Nephron progenitor cell (in vitro differentiated cells): ENCODE data around the gene TMEM184A.

Source experiments
- DNase-seq: peaks from one replicate; pipeline ENCODE4 v3.0.0; 2021
- H3K27ac Mint-ChIP-seq: 2 replicates; pipeline ENCODE4 v1.8.0; 2021; ENCODE audit warnings: mild to moderate bottlenecking, moderate library complexity, mixed read lengths
- H3K27me3 Mint-ChIP-seq: 2 replicates; pipeline ENCODE4 v1.8.0; 2021; ENCODE audit warnings: mild to moderate bottlenecking, low read depth, mixed read lengths; ENCODE audit not compliant: poor library complexity
- H3K36me3 Mint-ChIP-seq: 2 replicates; pipeline ENCODE4 v1.8.0; 2021; ENCODE audit warnings: low read depth, mixed read lengths
- H3K4me1 Mint-ChIP-seq: 2 replicates; pipeline ENCODE4 v1.8.0; 2021; ENCODE audit warnings: mixed read lengths
- H3K4me3 Mint-ChIP-seq: 2 replicates; pipeline ENCODE4 v1.8.0; 2021; ENCODE audit warnings: mild to moderate bottlenecking, moderate library complexity, mixed read lengths
- H3K9me3 Mint-ChIP-seq: 2 replicates; pipeline ENCODE4 v1.8.0; 2021; ENCODE audit warnings: mild to moderate bottlenecking, moderate library complexity, mixed read lengths
- TF ChIP-seq, protein P1 (sequence below): fragments of 200-600 bp; sonication (generic); IDR thresholded peaks from 2 replicates; pipeline ENCODE4 v1.5.0; 2021; ENCODE audit warnings: antibody characterized with exemption

The TMEM184A gene

DNA sequence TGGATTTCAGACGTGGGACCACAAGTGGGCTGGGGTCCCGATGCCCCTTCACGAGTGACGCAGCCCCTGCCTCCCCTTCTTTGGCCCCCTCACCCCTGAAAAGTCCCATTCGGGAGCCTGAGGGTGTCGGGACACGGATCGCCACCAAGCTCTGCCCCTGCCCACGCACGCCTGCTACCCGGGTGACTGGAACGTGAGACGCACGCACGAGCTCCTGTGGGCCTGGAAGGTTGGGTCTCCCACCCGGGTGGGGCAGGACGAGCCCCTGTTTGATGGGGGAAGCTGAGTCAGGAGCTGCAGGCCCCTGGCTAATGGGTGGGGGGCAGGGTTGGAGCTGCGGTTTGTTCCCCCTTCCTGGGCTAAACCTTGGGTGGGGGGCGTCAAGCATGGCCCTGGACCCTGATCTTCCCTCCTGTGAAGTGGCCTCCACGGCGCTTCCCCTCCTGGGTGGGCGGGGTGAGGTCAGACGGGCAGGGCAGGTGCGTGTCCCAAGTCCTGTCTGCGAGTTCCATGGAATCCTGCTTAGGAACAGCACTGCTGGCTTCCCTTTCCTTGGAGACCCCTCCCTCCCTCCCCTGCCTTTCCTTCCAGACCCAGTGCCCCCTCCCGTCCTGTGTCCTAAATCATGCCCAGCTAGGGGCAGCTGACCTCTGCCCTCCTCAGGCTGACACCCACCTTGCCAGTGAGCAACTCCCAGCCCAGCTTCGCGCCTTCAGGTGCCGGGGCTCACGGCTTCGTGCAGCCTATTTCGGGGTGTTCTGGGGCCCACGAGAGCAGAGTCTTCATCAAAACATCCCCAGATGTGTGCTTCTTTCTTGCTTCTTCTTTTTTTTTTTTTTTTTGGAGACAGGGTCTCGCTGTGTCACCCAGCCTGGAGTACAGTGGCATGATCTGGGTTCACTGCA lies 5.3 kb upstream of the TMEM184A start:
- H3K9me3 Mint-ChIP-seq, result no peaks in the 10 kb centered on the region
- TF ChIP-seq, protein P1, sequence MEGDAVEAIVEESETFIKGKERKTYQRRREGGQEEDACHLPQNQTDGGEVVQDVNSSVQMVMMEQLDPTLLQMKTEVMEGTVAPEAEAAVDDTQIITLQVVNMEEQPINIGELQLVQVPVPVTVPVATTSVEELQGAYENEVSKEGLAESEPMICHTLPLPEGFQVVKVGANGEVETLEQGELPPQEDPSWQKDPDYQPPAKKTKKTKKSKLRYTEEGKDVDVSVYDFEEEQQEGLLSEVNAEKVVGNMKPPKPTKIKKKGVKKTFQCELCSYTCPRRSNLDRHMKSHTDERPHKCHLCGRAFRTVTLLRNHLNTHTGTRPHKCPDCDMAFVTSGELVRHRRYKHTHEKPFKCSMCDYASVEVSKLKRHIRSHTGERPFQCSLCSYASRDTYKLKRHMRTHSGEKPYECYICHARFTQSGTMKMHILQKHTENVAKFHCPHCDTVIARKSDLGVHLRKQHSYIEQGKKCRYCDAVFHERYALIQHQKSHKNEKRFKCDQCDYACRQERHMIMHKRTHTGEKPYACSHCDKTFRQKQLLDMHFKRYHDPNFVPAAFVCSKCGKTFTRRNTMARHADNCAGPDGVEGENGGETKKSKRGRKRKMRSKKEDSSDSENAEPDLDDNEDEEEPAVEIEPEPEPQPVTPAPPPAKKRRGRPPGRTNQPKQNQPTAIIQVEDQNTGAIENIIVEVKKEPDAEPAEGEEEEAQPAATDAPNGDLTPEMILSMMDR, result no peak
- DNase-seq, result no peak
- H3K27ac Mint-ChIP-seq, result peak overlapping the region; percentile 79
- peaks cover 3% of the 10 kb centered on the region for H3K27me3 Mint-ChIP-seq
- no peak overlapping the region for H3K4me3 Mint-ChIP-seq
- no peaks in the 10 kb centered on the region for H3K36me3 Mint-ChIP-seq
- H3K4me1 Mint-ChIP-seq, result peaks cover 39% of the 10 kb centered on the region

DNA sequence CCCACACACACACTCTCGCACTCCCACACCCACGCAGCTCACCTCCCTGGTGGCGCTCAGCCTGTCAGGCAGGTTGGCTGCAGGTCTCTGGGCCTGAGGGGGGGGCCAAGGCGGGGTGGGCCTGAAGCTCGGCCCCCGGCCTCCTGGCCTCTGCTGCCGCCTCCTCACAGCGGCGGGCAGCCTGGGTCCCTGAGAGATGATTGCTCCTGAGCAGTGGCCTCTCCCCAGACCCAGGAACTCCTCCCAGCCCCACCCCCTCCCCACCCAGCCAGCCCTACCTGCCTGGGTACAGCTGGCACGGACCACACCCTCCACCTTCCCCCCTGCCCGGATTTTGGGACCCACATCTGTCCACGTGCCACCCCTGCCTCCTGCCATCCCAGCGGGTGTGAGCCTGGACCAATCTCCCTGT lies 4.6 kb upstream of the TMEM184A start:
- H3K27me3 Mint-ChIP-seq, result no peaks in the 10 kb centered on the region
- no peak overlapping the region for H3K27ac Mint-ChIP-seq
- no peaks in the 10 kb centered on the region for H3K9me3 Mint-ChIP-seq
- no peak overlapping the region for H3K4me3 Mint-ChIP-seq
- TF ChIP-seq, protein P1, result no peak
- peaks cover 40% of the 10 kb centered on the region for H3K4me1 Mint-ChIP-seq
- H3K36me3 Mint-ChIP-seq, result no peaks in the 10 kb centered on the region
- DNase-seq, result no peak

DNA sequence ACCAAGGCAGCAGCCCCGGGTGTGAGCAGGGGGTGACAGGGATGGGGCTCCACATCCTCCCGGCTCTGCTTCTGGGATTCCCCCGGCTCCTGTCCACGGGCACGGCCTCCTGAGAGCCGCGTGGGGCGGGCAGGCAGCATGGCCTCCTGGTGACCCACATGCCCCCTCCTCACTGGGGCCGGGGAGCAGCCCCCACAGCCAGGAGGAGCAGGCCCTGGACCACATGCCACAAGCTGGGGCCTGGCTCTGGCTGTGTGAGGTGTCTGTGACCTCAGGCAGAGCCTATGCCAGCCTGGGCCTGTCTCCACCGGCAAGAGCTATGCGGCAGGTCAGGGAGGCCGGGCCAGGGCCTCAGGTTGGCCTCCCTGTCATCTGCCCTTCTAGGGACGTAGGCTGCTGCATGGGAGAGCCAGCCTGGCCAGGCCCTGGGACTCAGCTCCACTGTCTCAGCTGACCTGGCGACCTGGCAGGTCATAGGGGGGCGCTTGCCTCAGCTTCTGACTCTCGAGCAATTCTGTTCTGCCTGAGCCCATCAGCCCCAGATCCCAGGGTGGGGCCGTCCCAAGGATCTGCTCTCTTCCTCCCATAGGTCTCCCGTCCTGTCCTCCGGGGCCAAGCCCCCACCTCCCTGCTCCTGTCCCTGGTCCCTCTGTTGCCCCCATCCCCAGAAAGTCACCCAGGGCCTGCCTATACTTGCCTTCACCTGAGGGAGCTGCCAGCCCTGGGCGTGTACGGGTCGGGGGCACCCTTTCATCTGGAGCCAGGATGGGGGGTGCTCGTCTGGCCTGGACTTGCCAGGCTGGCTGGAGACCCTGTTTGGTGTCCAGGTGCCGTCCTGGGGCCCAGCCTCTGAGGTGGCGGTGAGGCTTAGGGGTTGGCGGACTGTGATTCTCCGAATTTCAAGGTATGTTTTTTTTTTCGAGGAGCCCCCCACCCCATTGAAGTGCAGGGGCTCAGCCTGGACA lies 3.9 kb upstream of the TMEM184A start:
- no peaks in the 10 kb centered on the region for H3K9me3 Mint-ChIP-seq
- H3K4me3 Mint-ChIP-seq, result no peak overlapping the region
- DNase-seq, result no peak
- peaks cover 44% of the 10 kb centered on the region for H3K4me1 Mint-ChIP-seq
- H3K27me3 Mint-ChIP-seq, result no peaks in the 10 kb centered on the region
- TF ChIP-seq, protein P1, result no peak
- no peaks in the 10 kb centered on the region for H3K36me3 Mint-ChIP-seq
- no peak overlapping the region for H3K27ac Mint-ChIP-seq

DNA sequence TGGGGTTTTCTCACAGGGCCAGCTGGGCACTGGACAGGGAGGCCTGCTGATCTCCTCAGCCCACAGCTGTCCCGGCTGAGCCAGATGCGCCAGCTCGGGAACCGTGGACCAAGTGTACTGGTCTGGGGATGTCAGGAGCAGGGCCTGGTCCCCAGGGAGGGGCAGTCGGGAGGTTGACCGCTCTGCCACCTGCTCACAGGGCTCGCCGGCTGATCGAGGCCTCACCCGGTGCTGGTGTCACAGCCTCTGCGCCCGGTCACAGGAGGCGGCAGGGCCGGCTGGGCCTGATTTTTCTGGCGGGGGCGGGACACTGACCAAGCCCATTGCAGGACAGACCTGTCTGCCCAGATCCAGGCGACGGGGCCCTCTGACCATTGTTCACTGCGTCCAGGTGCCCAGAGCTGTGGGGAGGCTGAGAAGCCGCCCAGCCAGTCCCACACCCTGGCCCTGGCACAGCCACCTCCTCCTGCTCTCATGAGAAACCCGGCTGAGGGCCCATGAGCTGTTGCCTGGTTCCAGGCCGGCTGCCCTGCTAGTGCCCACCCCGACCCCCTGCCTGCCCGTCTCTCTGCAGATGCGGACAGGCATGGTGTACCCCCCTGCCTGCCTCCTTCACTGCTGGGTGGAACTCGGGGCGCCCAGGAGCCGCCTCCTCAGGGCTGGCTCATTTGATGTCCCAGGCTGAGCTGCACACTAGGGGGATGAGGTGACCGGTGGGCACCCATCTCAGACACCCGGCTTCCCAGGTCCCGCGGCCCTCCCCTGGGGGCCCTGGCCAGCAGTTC lies 3.0 kb upstream of the TMEM184A start:
- H3K4me3 Mint-ChIP-seq, result no peak overlapping the region
- no peaks in the 10 kb centered on the region for H3K36me3 Mint-ChIP-seq
- peaks cover 47% of the 10 kb centered on the region for H3K4me1 Mint-ChIP-seq
- H3K9me3 Mint-ChIP-seq, result no peaks in the 10 kb centered on the region
- no peaks in the 10 kb centered on the region for H3K27me3 Mint-ChIP-seq
- DNase-seq, result no peak
- H3K27ac Mint-ChIP-seq, result no peak overlapping the region
- TF ChIP-seq, protein P1, result no peak

DNA sequence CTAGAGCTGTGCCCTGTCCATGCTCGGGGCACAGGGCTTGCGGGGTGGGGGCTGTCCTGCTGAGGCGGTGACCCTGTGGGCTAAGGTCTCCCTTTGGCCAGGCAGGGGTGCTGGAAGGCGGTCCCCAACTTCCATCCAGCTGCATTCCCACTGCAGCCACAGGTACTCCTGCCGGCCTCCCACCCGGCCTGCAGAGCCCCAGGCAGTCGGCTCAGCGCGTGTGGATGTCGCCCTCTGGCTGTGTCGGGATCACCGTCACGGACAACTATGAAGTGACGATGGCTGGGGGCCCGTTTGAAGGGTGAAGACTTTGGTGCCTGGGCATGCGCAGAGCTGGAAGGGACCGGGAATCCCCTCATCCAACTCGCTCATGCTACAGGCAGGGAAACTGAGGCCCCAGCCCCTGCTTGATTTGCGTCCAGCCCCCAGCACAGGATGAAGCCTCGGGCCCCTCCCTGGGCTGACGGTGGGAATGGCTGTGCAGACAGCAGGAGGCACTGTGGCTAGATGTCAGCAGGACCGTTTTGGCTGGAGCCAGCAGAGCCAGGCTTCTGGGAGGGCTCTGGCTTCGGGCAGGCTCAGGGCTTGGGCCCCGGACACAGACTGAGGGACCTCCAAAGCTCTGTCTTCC lies 2.3 kb upstream of the TMEM184A start:
- peaks cover 47% of the 10 kb centered on the region for H3K4me1 Mint-ChIP-seq
- H3K9me3 Mint-ChIP-seq, result no peaks in the 10 kb centered on the region
- TF ChIP-seq, protein P1, result no peak
- no peaks in the 10 kb centered on the region for H3K36me3 Mint-ChIP-seq
- H3K4me3 Mint-ChIP-seq, result no peak overlapping the region
- H3K27me3 Mint-ChIP-seq, result no peaks in the 10 kb centered on the region
- no peak for DNase-seq
- no peak overlapping the region for H3K27ac Mint-ChIP-seq
